ENCODE data around the gene ELL.

The ELL gene

DNA sequence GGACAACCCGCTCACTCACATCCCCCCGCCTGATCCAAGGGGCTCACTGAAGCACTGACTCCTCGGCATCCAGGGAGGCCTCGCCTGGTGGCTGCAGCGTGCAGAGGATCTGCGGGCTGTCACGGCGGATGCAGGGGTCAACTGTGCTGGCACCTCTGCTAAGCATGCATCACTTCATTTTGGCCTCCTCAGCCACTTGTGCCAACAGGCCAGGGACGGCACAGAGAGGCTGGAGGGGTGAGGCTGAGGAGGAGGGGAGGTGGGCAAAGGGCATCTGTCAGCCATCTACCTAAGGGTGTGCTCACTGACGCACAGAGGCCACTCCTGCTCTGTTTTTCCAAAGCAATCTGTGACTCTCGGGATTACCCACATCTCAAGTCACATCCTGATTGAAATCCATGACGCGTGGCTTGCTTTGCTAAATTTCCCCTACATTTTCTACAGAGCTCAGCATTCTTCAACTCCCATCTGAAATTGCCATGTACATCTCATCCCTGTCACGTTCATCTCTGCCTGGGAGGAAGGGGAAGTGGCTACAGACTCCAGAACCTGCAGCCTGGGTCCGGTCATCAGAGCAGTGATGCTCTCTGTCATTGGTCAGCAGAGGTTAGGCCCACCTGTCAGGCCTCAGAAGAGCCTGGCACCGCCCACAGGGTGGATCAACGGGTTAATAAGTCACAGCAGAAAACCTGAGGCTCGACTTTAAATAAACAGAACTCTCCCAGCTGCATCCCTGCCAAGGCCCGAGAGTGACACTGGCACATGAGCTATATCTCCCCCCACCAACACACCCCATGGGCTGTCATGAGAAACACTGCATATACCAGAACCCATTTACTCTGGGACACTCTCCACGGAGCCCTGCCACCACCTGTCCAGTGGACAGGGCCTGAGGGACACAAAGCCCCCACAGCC lies 17.6 kb downstream of the ELL start:
- no peak for DNase-seq

DNA sequence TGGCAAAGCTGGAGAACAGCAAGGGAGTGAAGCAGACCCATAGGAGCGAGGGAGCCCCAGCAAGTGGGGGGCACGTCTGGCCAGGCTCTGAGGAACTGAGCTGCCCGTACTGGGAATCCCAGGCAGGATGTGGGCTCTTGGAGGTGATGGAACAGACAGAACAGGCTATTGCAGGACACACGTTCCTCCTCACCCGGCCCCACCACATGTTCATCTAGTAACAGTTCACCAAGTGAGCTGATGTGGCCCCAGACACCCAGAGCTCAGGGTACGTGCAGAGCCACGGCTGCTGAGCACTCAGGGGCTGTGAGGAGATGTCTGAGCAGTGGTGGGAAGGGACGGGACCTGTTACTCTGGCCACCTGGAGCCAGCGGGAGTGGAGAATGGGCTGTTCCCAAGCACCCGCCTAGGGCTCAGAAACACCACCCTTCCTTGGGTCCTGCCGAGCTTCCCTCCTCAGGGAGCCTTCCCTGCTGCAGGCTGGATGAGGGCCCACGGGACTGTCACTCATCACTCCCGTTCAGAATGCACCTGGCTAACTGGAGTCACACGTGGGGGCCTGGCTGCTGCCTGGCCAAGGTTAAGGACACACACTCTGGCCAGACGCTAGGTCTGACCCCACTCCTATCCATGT lies 18.4 kb downstream of the ELL start:
- DNase-seq, result no peak

DNA sequence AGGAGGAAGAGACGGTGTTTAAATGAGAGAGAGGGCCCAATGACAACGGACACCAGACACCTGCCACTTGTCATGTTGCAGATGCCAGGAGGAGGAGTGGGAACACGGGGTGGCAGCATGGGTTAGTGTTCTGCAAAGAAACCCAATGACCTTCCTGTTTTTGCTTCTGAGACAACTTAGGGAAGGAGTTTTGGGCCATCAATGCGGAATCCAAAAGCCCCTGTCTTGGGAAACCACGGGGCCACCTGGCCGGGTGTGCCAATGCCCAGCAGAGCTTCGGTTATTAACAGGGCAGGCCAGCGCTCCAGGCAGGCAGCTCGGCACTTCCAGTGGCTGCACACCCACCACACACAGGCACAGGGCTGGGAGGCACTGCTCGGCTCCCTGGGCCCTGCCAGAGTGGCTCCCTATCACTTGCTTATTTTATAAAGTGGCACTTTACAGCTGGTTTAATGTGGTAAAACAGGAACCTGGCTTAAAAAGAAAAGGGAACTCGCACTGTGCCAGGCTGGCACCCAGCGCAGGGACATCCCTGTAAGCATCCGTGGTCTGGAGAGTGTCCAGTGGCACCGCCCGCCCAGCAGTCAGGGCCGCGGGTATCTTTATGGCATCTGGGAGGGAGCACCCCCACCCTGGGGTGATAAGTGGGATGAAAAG lies 19.1 kb downstream of the ELL start:
- DNase-seq, result no peak

DNA sequence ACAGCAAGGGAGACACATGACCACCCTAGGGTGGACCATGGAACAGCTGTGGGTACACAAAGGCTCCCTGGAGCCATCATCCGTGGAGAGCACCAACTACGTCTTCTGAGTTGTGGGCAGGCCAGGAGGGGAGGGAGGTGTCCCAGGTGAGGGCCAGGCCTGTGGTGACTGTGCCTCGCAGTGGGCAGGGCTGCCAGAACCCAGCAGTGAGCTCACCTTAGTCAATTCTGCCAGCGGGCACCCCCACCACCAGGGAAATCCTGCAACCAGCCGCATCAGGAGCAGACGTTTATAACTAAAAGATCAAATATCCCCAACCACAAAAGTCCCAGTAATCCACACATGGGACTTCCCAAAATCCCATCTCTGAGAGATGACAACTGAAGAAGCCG lies 19.6 kb downstream of the ELL start:
- DNase-seq, result no peak

DNA sequence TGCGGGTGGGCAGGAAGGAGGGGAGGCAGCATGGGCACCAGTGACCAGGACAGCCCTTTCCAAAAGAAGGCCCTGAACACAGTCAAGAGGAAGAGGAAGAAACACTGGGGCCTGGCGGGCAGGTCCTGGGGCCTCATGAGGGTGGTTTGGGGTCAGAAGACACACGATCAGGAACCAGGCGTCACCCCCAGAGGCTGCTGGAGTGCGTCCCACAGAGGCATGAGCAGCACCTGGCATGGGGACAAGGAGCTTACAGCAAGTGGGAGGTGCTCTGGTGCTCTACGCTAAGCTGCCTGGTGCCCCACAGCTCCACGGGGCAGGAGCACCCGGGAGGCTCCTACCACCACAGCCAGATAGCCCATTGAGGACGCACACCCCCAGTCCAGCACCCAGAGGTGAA lies 20.0 kb downstream of the ELL start:
- DNase-seq, result no peak

DNA sequence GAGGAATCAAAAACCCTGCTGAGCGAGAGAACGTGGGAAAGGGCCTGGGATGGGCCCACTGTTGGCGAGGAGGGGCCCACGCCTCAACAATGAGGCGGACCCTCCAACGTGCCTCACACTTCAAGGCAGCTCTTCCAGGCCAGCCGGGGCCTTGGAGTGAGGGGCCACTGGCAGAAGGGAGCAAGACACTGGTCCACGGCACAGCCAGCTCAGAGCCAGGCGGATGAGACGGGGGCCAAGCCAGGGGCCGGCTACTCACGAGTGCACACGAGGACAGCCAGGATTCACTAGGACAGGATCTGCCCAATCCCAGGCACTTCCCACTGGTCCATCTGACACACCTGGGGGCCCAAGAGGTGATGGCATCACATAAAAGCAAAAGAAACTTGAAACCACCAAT lies 20.5 kb downstream of the ELL start:
- no peak for DNase-seq

DNA sequence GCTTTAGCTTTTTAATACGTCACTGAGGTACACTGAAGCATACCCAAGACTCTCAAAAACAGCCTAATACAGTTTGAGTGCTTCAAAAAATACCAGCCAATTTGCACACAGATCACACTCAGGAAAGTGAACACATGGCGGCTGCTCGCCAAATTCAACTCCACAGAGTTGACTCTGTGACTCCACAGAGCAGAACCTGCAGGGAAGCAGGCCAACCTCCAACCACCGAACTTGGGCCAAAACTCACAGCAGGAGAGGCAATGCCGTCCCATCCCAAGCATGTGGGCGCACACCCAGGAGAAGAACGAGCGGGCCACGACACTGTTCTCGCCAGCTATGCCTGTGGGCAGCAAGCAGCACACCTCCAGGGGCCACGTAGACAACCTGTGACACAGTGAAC lies 21.1 kb downstream of the ELL start:
- no peak for DNase-seq

DNA sequence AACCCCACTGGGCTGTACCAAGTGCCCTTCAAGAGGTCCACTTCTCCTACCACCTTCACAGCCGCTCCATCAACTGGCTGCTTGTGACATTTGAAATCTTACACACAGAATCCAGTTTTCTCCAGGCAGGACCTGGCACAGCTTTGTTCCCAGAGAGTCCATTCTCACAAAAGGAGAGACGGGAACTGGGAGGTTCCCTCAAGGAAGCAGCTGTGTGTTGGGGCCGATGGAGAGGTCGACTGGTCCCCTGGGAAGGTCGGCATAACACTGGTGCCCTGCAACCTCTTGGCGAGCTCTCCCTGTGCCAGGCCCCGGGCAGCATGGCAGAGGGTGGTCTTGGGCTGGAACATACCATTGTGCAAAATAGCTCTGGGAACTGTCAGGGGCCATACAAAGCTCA lies 21.5 kb downstream of the ELL start:
- no peak for DNase-seq

DNA sequence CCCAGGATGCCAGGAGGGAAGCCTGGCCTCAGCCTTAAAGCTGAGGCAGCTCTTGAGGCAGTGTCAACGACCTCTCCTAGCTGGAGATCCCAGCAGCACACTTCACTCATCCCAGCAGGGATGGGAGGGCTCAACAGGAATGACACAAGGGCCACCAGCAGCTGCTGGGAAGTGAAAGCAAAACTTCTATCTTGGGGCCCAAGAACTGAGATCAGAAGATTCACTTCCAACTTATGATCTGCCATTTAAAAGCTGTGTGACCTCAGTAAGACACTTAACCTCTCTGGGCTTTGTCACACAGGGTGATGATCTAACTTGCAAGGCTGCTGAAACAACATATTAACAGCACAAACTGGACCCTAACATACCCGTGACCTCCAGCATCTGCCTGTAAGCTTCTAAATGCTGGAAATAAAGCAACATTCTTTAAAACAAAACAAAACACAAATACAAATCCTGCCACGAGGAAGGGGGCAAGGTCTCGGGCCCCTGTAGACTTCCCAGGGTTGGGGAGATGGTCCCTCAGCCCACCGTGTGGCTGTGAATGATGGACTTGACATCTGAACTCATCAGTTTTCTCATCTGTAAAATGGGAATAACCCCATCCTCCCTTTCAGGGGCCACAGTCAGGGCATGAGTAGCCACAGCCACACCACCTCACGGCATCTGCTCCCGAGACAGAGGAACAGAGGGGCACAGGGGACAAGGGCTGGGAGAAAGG lies 22.7 kb downstream of the ELL start:
- DNase-seq, result no peak

DNA sequence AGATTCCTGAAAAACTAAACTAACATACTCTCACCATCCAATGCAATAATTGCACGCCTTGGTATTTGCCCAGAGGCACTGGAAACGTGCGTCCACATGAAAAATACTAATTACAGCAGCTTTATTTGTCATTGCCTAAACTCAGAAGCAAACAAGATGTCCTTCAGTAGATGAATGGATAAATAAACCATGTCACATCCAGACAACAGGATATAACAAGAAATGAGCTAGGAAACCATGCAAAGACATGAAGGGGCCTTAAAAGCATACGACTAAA lies 25.0 kb downstream of the ELL start:
- no peak for DNase-seq

DNA sequence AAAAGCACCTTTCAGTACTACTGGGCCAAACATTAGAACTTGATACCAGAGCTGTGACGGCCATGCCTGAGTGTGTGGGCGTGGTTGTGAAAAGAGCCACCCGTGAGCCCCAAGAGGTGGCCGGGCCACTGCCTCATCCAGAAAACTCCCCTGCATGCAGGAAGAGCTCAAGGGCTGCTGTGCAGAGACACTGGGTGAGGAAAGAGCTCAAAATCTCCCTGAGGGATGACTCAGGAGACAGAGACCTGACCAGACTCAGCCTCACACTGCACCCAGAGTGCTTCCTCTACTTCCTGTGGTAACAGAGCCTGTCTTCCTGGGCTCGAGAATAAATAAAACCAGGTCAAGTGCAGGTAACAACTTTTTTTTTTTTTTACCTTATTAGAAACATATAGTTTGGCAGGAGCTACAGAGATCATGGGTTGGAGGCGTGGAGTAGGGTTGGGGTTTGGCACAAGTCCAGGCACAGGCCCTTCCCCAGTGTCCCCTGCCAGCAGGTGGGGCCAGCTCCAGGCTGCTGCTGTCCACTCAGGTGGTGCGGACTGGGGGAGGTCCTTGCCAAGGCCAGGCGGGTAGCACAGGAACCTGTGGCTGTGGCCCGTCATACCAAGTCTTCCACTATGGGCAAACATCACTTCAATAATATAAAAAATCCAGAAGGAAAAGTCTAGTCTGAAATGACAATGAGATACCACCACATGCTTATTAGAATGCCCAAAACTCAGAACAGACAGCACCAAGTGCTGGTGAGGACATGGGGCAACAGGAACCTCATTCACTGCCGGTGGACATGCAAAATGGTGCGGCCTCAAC lies 25.5 kb downstream of the ELL start:
- DNase-seq, result peak; percentile 72

DNA sequence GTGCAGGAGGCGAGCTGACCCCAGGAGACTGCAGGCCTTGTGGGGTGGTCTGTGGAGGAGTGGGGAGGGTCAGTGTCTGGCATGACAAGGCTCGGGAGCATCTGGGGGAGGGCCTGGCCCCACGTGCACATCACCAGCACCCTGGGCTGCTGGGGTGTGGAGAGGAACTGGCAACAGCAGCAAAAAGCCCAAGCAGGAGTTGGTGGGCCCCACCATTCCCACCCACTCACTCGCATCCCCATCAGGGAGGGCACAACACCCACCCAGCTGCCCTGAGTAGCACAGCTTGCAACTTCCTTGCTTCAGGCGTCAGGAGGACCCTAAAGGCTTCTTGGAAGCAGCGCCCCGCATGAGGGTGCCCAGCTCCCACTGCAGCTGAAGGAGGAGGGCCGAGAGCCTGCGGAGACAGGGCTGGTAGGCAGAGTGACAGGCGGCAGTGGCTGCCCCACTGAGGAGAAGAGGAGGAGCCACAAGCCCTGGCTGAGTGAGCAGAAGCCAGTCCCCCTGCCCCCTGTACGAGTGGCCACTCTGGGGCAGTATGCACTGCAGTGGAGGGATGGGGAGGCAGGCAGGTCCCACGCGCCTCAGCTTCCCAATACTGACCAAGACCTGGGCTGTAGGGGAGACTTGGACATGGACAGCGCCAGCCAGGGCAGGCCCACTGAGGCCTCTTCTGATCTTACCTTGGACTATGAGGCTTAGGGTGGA lies 26.5 kb downstream of the ELL start:
- no peak for DNase-seq

DNA sequence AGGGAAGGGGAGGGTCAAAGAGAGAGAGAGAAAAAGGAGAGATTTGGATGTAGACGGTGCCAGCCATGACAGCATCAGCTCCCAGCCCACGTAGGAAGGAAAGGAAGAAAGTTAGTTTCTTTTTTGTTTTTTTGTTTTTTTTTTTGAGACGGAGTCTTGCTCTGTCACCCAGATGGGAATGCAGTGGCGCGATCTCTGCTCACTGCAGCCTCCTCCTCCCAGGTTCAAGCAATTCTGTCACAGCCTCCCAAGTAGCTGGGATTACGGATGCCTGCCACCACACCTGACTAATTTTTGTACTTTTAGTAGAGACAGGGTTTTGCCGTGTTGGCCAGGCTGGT lies 27.6 kb downstream of the ELL start:
- no peak for DNase-seq

DNA sequence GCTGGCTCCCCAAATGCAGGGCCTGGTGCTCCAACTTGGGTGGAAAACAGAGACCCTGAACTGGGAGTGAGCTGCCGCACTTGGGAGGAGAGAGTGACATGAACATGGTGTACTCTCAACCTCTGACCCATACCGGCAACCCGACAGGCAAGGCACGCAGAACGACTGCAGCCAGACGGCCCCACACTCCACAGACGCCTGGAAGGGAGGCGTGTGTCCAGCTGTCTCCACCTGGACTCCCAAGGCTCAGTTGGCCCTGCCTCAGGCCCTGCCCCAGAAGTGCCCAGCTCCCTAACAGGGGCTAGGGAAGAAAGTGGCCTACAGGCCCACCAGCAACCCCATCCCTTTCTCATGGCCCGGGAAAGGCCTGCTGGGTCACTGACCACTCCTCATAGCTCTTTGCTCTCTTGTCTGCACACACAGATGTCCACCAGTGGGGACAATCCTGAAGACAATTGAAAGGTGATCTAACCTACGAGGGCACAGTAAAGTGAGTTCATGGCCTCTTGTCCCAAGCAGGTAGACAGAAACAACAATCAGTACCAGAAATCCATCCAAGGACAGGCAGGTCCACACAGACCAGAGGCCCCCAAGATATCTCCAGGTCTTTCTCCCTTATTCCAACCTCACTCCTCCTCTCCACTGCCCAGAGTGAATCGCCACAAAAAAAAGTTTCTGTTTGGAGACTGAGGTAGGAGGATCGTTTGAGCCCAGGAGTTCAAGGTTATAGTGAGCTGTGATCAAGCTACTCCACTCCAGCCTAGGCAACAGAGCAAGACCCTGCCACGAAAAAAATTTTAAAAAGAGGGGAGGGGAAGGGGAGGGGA lies 28.2 kb downstream of the ELL start:
- no peak for DNase-seq

DNA sequence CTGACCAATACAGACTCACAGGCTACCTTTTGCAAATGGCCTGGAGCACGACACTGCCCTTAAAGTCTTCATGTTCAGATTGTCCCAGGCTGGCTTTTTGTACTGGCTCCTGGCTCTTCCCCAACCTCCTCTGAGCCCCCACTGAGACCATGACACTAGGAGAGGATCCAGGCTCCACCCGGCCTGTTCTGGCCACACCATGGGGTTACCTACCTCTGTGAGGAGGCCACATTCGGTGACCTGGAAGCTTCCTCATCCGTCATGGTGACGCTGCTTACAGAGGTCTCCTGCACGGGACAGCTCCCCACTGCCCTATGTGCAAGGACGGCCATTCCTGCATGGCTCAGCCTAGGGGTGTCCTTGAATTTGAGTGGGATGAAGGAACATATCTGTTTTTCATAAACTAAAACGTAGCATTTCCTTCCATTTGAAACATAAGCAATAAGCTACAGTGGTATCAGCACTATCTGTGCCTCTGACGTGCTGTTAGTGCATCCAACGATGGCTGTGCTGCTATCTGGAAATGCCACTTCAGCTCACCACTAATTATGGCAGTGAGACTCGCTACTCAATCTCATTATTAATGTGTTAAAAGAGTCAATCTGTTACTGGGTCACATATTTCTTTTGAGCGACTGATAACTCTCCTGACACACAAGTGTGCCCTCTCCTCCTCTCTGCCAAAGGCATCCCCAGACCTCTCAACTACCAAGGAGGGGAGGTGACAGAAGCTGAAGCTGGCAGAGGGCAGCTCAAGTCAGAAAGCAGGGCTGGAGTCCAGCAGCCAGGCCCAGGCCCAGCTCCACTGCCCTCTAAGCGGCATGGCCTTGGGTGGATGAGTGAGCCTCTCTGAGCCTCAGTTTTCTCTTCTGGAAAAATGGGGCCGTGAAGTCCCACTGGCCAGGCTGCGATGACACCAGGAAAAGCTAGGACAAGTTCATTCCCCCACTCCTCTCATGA lies 29.6 kb downstream of the ELL start:
- no peak for DNase-seq

DNA sequence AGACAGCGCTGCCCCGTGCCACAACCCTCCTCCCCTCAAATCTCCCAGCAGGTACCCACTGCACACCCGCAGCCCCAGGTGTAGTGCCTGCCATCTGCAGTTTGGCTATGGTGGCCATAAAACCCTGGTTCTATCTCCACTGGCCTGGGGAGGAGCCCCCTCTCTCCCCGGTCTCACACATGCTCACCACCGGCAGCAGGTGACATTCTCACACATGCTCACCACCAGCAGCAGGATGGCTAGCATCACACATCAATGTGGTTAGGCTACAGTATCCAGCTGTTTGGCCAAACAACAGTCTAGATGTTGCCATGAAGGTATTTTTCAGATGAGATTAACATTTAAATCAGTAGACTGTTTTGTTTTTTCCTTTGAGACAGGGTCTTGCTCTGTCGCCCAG lies 31.1 kb downstream of the ELL start:
- DNase-seq, result no peak

DNA sequence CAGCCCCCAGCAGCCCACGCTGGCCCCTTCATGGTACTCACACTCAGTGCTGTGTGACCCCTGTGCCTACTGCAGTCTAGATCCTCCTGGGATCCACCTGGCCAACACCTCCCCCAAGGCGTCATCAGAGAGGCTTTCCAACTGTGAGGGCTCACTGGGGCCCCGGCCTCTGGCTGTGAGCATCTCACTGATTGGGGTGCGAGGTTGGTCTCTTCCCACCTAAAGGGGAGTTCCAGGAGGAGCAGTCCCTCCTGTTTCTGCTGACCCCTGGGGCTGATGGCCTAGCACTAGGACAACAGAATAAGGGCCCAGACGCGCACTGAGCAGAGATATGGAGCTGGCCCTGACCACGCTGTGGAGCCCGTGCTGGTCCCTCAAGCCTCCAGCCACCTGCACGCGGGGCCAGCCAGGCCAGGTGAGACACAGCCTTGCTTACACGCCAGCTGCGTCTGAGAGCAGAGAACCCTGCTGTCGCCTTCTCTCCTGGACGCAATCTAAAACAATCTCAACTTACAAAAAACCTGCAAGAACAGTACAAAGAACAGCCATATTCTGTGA lies 32.2 kb downstream of the ELL start:
- no peak for DNase-seq

DNA sequence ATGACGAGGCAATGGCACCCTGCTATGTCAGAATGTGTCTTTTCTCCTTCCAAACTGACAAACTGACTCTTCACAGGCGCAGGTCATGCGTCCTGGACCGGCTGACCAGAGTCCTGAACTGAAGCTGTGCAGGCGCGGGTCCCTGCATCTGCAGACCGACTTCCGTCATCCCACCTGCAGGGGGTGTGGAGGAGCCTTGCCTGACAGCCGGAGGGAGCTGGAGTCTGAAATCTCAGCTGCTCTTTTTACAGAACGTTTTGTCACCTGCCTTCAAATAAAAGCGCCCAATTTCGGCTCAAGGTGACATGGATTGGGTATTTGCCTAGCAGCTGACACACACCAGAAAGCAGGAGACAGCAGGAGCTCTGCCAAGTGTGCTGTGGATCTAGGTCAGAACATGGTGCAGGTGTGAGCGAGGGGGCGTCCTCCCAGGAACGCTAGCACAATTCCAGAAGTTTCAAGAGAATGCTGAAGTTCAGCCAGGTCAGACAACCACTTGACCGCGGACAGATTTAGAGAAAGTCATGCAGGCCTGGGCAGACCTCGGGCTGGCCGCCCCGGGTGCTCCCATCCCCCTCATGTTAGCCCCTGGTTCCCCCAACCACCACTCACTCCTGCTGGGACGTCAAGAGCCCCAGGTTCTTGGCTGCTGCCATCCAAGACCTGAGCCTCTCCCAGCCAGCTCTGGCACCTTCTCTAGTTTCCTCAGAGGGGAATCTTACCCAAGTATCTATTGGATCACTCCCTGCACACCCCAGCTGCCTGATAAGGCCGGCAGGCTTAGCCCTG lies 32.8 kb downstream of the ELL start:
- DNase-seq, result no peak

DNA sequence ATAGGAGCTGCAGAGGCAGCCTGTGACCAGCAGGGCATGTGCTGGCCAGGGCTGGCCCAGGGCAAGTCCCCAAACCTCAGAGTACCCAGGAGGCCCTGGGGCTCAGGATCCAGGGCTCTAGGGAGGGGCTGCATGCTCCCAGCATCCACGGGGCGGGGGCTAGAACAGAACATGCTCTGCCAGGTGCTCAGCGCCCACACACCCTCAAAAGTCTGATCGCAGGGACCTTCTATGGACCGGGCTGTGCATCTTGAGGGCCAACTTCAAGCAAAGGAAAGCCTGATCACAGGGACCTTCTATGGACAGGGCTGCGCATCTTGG lies 33.5 kb downstream of the ELL start:
- no peak for DNase-seq

All from T-helper 9 cell (primary cell).